Adrenal gland (tissue), 12 donors: ENCODE results near the gene DLG4. TPM values are rescaled to one million over a fixed set of nuclear protein-coding genes. Genes with fewer than 3 reads are reported as not detected.

Source experiments
- DNase-seq, 7 donors: peaks; one replicate each; pipeline ENCODE4 v3.0.0-alpha.2; 2019 to 2020
- H3K27ac ChIP-seq, 5 donors: fragments of 200-600 bp; sonication (generic) in 4 of 5; 1 replicate in 3 of 5; 2 replicates in 2 of 5; pipeline versions ENCODE4 v1.5.1 to v1.8.0; 2016 to 2020; ENCODE audit warnings: mild to moderate bottlenecking in 1 of 5
- H3K27me3 ChIP-seq: fragments of 200-600 bp; 2 replicates; pipeline ENCODE4 v1.8.0; 2021
- H3K36me3 ChIP-seq, 2 donors: fragments of 200-600 bp; replicated peaks in 1 of 2; 1 replicate in 1 of 2; 2 replicates in 1 of 2; pipeline versions ENCODE4 v1.5.1 to v1.8.0; 2018 to 2022
- H3K4me1 ChIP-seq, 2 donors: fragments of 200-600 bp; replicated peaks in 1 of 2; 1 replicate in 1 of 2; 2 replicates in 1 of 2; pipeline versions ENCODE4 v1.5.1 to v1.8.0; 2018 to 2021
- H3K4me3 ChIP-seq, 4 donors: fragments of 200-600 bp; sonication (generic) in 3 of 4; one replicate each; pipeline ENCODE4 v1.5.1; 2016 to 2018
- H3K9me3 ChIP-seq, 3 donors: fragments of 200-600 bp; sonication (generic) in 1 of 3; replicated peaks in 1 of 3; 1 replicate in 2 of 3; 2 replicates in 1 of 3; pipeline versions ENCODE4 v1.5.1 to v1.8.0; 2016 to 2021
- CTCF ChIP-seq, 6 experiments: fragments of 450-650 bp in 4 of 6; fragments of 200-600 bp in 2 of 6; sonication (generic) in 1 of 6; IDR thresholded peaks; 1 replicate in 5 of 6; 2 replicates in 1 of 6; pipeline versions ENCODE4 v1.5.1 to v1.8.0; 2016 to 2021; ENCODE audit warnings: antibody characterized with exemption in 6 of 6, mild to moderate bottlenecking in 2 of 6, moderate library complexity in 1 of 6
- POLR2A ChIP-seq, 2 donors: fragments of 450-650 bp; IDR thresholded peaks; one replicate each; pipeline ENCODE4 v1.6.1; 2017; ENCODE audit warnings: antibody characterized with exemption in 2 of 2, mild to moderate bottlenecking in 2 of 2, moderate library complexity in 1 of 2
- WGBS, 4 donors: extraction: QIAGEN DNeasy Blood & Tissue Kit in 2 of 4; methylation state at CpG; one replicate each; pipeline versions ENCODE4 v1.1.5 to v1.1.7; 2013 to 2017; 5-methylcytosine and 5-hydroxymethylcytosine counted together
- intact Hi-C, 2 donors: fragments of 100-400 bp; cut with DNase I; formaldehyde crosslinking; loops; one replicate each; pipeline versions ENCODE4 v1.14.1 to v1.15.0; 2022 to 2023
- microRNA counts, 2 donors: library from miRNA; unstranded; fragments of <30 nt; microRNA quantifications; one replicate each; lab custom pipeline; 2016
- microRNA-seq, 3 donors: library from miRNA; unstranded; fragments of <30 nt; microRNA quantifications; one replicate each; pipeline ENCODE4, GENCODE V29; 2017 to 2020
- polyA plus RNA-seq, 3 donors: library from polyadenylated mRNA; stranded (reverse); fragments of 200-250 nt in 2 of 3; fragments of 350-450 nt in 1 of 3; fragmentation: Illumina TruSeq in 1 of 3; extraction: RNeasy Lipid Tissue Mini Kit (QIAGEN cat#74804) in 1 of 3; gene quantifications; one replicate each; pipeline ENCODE4 v1.2.3, GENCODE V29; 2013 to 2014
- small RNA-seq, 2 donors: library from RNA; depleted of rRNA; stranded (forward); fragments of <200 nt; gene quantifications; one replicate each; pipeline ENCODE3, GENCODE V24; 2016
- total RNA-seq, 9 donors: library from RNA; depleted of rRNA in 4 of 9; stranded (reverse); fragments of >200 nt in 4 of 9; fragments of 120-200 nt in 1 of 9; fragmentation: NEBNext Ultra II Directional in 1 of 9; extraction: Animal tissue kit (Norgen Biotek cat#: 25700) in 1 of 9; gene quantifications; one replicate each; pipeline versions ENCODE4 v1.1.0 to v1.2.4, GENCODE V29; 2013 to 2023
- donor health status: healthy with polysubstance abuse.
- donor health status: Bipolar disorder and iron deficiency.
- donor health status: DM: yes; HTN: yes; CAD: no.
- donor health status: DM: no; HTN: no; CAD: no.
- donor health status: DM: no; HTN: no; CAD: no.
- donor health status: DM: yes; HTN: yes; CAD: no.

DLG4 gene
- total and polyA plus RNA-seq, 12 donors: 14.1 to 172 (median 30.5) TPM

- Histone ChIP-seq H3K4me1 (peaks cover 0 to 15% of the 10 kb centered on the region in 2 donors), H3K27ac (no peak overlapping the region), H3K9me3 (no peaks in the 10 kb centered on the region), H3K27me3 (peaks cover 8% of the 10 kb centered on the region), H3K36me3 (no peaks in the 10 kb centered on the region), H3K4me3 (no peak overlapping the region)
- intact Hi-C loops: loop anchor here in 1 of 2 donors (5.0 kb wide), 1 partner anchor 87 kb away; no protein-coding TSS in a partner anchor
- TF ChIP-seq CTCF (IDR thresholded peaks at IDR 0.05) (no peak), POLR2A (IDR thresholded peaks at IDR 0.05) (no peak)
- peak in 1 of 7 donors; percentile 19 for DNase-seq
- WGBS, 4 donors: 54 to 62% (median 55%) methylated on average over 7 of the region's 7 CpGs
These were observed 80.7 kb downstream of the DLG4 start for GRCh38 chr17:7138800-7139381.

GRCh38 chr17:7137171-7137943 lies 82.3 kb downstream of the DLG4 start:
- H3K4me3 ChIP-seq: no peak overlapping the region
- H3K27me3 ChIP-seq: peaks cover 8% of the 10 kb centered on the region
- no peak overlapping the region for H3K27ac ChIP-seq
- no peaks in the 10 kb centered on the region for H3K36me3 ChIP-seq
- peak in 5 of 7 donors; percentile 17 to 44 (median 32) for DNase-seq
- intact Hi-C loops: loop anchor here (2.0 to 5.0 kb wide), 2 partner anchors 85 kb away; no protein-coding TSS in a partner anchor
- H3K4me1 ChIP-seq: peaks cover 0 to 15% of the 10 kb centered on the region in 2 donors
- no peaks in the 10 kb centered on the region for H3K9me3 ChIP-seq
- no peak for TF ChIP-seq CTCF (IDR thresholded peaks at IDR 0.05)
- no peak for TF ChIP-seq POLR2A (IDR thresholded peaks at IDR 0.05)
- WGBS, 4 donors: 19 to 42% (median 39%) methylated on average over 11 to 13 of the region's 13 CpGs

MicroRNAs within 50 kb of the gene (microRNA counts, 767-probe panel; counts per million panel counts)
- microRNA hsa-miR-324-3p (lab: Ali Mortazavi, UCI): 0 counts per million in 2 donors
- 4,890 to 5,879 counts per million in 2 donors for microRNA hsa-miR-324-5p (lab: Ali Mortazavi, UCI)

Small RNAs within 50 kb of the gene (microRNA-seq; reads per million reads assigned to microRNA genes)
- 1,728 to 3,466 (median 2,288) reads per million in 3 donors for gene MIR324

Small RNAs within 50 kb of the gene (small RNA-seq; reads per million reads assigned to genes)
- gene AC120057.4: 0 reads per million in 2 donors
- gene MIR324: 3.2 to 3.7 reads per million in 2 donors
- 0 reads per million in 2 donors for gene RF00019

Other genes starting within 250 kb of the DLG4 start
Only the 30 nearest of the 33 such genes appear.
- 100 to 1,000 TPM; 206 to 799 (median 538) TPM for gene RNASEK, start 207.2 kb downstream of the DLG4 start, total RNA-seq
- gene RNASEK, start 207.2 kb downstream of the DLG4 start, polyA plus RNA-seq: 100 to 1,000 TPM; 363 to 770 (median 435) TPM
- gene BCL6B, start 196.8 kb downstream of the DLG4 start, total RNA-seq: 10 to 100 TPM in 3 of 9 donors, 1 to 10 TPM in 6; 2.9 to 17.0 (median 8.5) TPM
- gene BCL6B, start 196.8 kb downstream of the DLG4 start, polyA plus RNA-seq: 10 to 100 TPM in 1 of 3 donors, 1 to 10 TPM in 2; 3.2 to 14.2 (median 9.3) TPM
- 1 to 10 TPM in 8 of 9 donors, under 1 TPM in 1; 0.97 to 3.2 (median 2.3) TPM for gene SLC16A13, start 183.8 kb downstream of the DLG4 start, total RNA-seq
- gene SLC16A13, start 183.8 kb downstream of the DLG4 start, polyA plus RNA-seq: 1 to 10 TPM in 2 of 3 donors, under 1 TPM in 1; 0.84 to 3.1 (median 1.3) TPM
- 1 to 10 TPM in 2 of 9 donors, under 1 TPM in 5, not detected in 2; 0.18 to 1.1 (median 0.55) TPM for gene SLC16A11, start 175.7 kb downstream of the DLG4 start, total RNA-seq
- 1 to 10 TPM in 2 of 3 donors, not detected in 1; 1.1 to 3.0 TPM for gene SLC16A11, start 175.7 kb downstream of the DLG4 start, polyA plus RNA-seq
- gene CLEC10A, start 139.6 kb downstream of the DLG4 start, total RNA-seq: 10 to 100 TPM in 1 of 9 donors, 1 to 10 TPM in 7, under 1 TPM in 1; 0.83 to 14.1 (median 5.3) TPM
- gene CLEC10A, start 139.6 kb downstream of the DLG4 start, polyA plus RNA-seq: 1 to 10 TPM; 3.1 to 6.5 (median 4.2) TPM
- 1 to 10 TPM in 1 of 9 donors, under 1 TPM in 4, not detected in 4; 0.14 to 1.1 (median 0.61) TPM for gene ASGR2, start 105.0 kb downstream of the DLG4 start, total RNA-seq
- gene ASGR2, start 105.0 kb downstream of the DLG4 start, polyA plus RNA-seq: 1 to 10 TPM in 2 of 3 donors, under 1 TPM in 1; 0.35 to 1.4 (median 1.2) TPM
- gene ASGR1, start 40.5 kb downstream of the DLG4 start, total RNA-seq: 1 to 10 TPM in 6 of 9 donors, under 1 TPM in 1, not detected in 2; 0.63 to 2.7 (median 1.7) TPM
- 1 to 10 TPM in 2 of 3 donors, under 1 TPM in 1; 0.29 to 6.9 (median 5.0) TPM for gene ASGR1, start 40.5 kb downstream of the DLG4 start, polyA plus RNA-seq
- 1,000 to 10,000 TPM in 8 of 9 donors, 100 to 1,000 TPM in 1; 961 to 2,378 (median 1,747) TPM for gene ACADVL, start 102 bp upstream of the DLG4 start, total RNA-seq
- 1,000 to 10,000 TPM in 2 of 3 donors, 100 to 1,000 TPM in 1; 972 to 6,098 (median 5,777) TPM for gene ACADVL, start 102 bp upstream of the DLG4 start, polyA plus RNA-seq
- 10 to 100 TPM; 25.2 to 87.2 (median 44.8) TPM for gene DVL2, start 14.7 kb upstream of the DLG4 start, total RNA-seq
- 10 to 100 TPM; 11.8 to 80.9 (median 19.2) TPM for gene DVL2, start 14.7 kb upstream of the DLG4 start, polyA plus RNA-seq
- gene PHF23, start 19.6 kb upstream of the DLG4 start, total RNA-seq: 100 to 1,000 TPM in 1 of 9 donors, 10 to 100 TPM in 8; 33.5 to 141 (median 66.8) TPM
- 10 to 100 TPM; 28.0 to 80.3 (median 49.6) TPM for gene PHF23, start 19.6 kb upstream of the DLG4 start, polyA plus RNA-seq
- gene GABARAP, start 22.6 kb upstream of the DLG4 start, total RNA-seq: 1,000 to 10,000 TPM in 1 of 9 donors, 100 to 1,000 TPM in 8; 195 to 1,049 (median 833) TPM
- gene GABARAP, start 22.6 kb upstream of the DLG4 start, polyA plus RNA-seq: 1,000 to 10,000 TPM in 2 of 3 donors, 100 to 1,000 TPM in 1; 694 to 1,285 (median 1,047) TPM
- gene CTDNEP1, start 31.9 kb upstream of the DLG4 start, total RNA-seq: 100 to 1,000 TPM in 5 of 9 donors, 10 to 100 TPM in 4; 30.3 to 144 (median 125) TPM
- gene CTDNEP1, start 31.9 kb upstream of the DLG4 start, polyA plus RNA-seq: 100 to 1,000 TPM in 1 of 3 donors, 10 to 100 TPM in 2; 67.9 to 177 (median 84.4) TPM
- gene ELP5, start 32.4 kb upstream of the DLG4 start, total RNA-seq: 10 to 100 TPM; 28.0 to 82.7 (median 58.8) TPM
- gene ELP5, start 32.4 kb upstream of the DLG4 start, polyA plus RNA-seq: 10 to 100 TPM; 39.0 to 96.5 (median 77.4) TPM
- 10 to 100 TPM in 4 of 9 donors, 1 to 10 TPM in 5; 2.0 to 35.6 (median 7.0) TPM for gene CLDN7, start 42.6 kb upstream of the DLG4 start, total RNA-seq
- gene CLDN7, start 42.6 kb upstream of the DLG4 start, polyA plus RNA-seq: 1 to 10 TPM; 1.6 to 9.7 (median 5.3) TPM
- 10 to 100 TPM in 4 of 9 donors, 1 to 10 TPM in 5; 1.8 to 30.0 (median 7.8) TPM for gene SLC2A4, start 61.9 kb upstream of the DLG4 start, total RNA-seq
- gene SLC2A4, start 61.9 kb upstream of the DLG4 start, polyA plus RNA-seq: 10 to 100 TPM in 1 of 3 donors, 1 to 10 TPM in 1, under 1 TPM in 1; 0.75 to 12.7 (median 5.6) TPM
- gene YBX2, start 74.8 kb upstream of the DLG4 start, total RNA-seq: under 1 TPM in 4 of 9 donors, not detected in 5; 0.06 to 0.28 (median 0.09) TPM
- 1 to 10 TPM in 1 of 3 donors, under 1 TPM in 1, not detected in 1; 0.88 to 1.4 TPM for gene YBX2, start 74.8 kb upstream of the DLG4 start, polyA plus RNA-seq
- 100 to 1,000 TPM; 110 to 666 (median 262) TPM for gene EIF5A, start 87.8 kb upstream of the DLG4 start, total RNA-seq
- 100 to 1,000 TPM; 469 to 594 (median 589) TPM for gene EIF5A, start 87.8 kb upstream of the DLG4 start, polyA plus RNA-seq
- gene GPS2, start 95.5 kb upstream of the DLG4 start, total RNA-seq: 100 to 1,000 TPM in 5 of 9 donors, 10 to 100 TPM in 4; 69.1 to 124 (median 100) TPM
- 100 to 1,000 TPM; 167 to 196 (median 191) TPM for gene GPS2, start 95.5 kb upstream of the DLG4 start, polyA plus RNA-seq
- gene NEURL4, start 109.5 kb upstream of the DLG4 start, total RNA-seq: 10 to 100 TPM; 10.4 to 46.9 (median 25.0) TPM
- 100 to 1,000 TPM in 1 of 3 donors, 10 to 100 TPM in 1, 1 to 10 TPM in 1; 8.7 to 111 (median 45.5) TPM for gene NEURL4, start 109.5 kb upstream of the DLG4 start, polyA plus RNA-seq
- 10 to 100 TPM in 4 of 9 donors, 1 to 10 TPM in 5; 2.9 to 54.7 (median 9.7) TPM for gene ACAP1, start 116.7 kb upstream of the DLG4 start, total RNA-seq
- gene ACAP1, start 116.7 kb upstream of the DLG4 start, polyA plus RNA-seq: 10 to 100 TPM in 2 of 3 donors, 1 to 10 TPM in 1; 2.1 to 54.1 (median 21.9) TPM
- 10 to 100 TPM in 6 of 9 donors, 1 to 10 TPM in 3; 6.8 to 13.8 (median 11.5) TPM for gene KCTD11, start 132.3 kb upstream of the DLG4 start, total RNA-seq
- gene KCTD11, start 132.3 kb upstream of the DLG4 start, polyA plus RNA-seq: 1 to 10 TPM; 5.2 to 10.0 (median 7.1) TPM
- gene TMEM95, start 135.3 kb upstream of the DLG4 start, total RNA-seq: not detected
- not detected for gene TMEM95, start 135.3 kb upstream of the DLG4 start, polyA plus RNA-seq
- 1 to 10 TPM in 7 of 9 donors, under 1 TPM in 2; 0.06 to 8.7 (median 2.1) TPM for gene TNK1, start 161.3 kb upstream of the DLG4 start, total RNA-seq
- 1 to 10 TPM in 2 of 3 donors, under 1 TPM in 1; 0.13 to 3.9 (median 1.6) TPM for gene TNK1, start 161.3 kb upstream of the DLG4 start, polyA plus RNA-seq
- gene PLSCR3, start 174.7 kb upstream of the DLG4 start, total RNA-seq: 10 to 100 TPM in 8 of 9 donors, 1 to 10 TPM in 1; 7.7 to 34.5 (median 27.0) TPM
- gene PLSCR3, start 174.7 kb upstream of the DLG4 start, polyA plus RNA-seq: 10 to 100 TPM; 13.2 to 42.5 (median 32.9) TPM
- gene TMEM256, start 184.3 kb upstream of the DLG4 start, total RNA-seq: 100 to 1,000 TPM in 3 of 9 donors, 10 to 100 TPM in 6; 52.9 to 205 (median 92.4) TPM
- 100 to 1,000 TPM in 2 of 3 donors, 10 to 100 TPM in 1; 48.5 to 334 (median 254) TPM for gene TMEM256, start 184.3 kb upstream of the DLG4 start, polyA plus RNA-seq
- 10 to 100 TPM in 6 of 9 donors, 1 to 10 TPM in 3; 2.8 to 34.8 (median 14.4) TPM for gene NLGN2, start 188.0 kb upstream of the DLG4 start, total RNA-seq
- 10 to 100 TPM in 2 of 3 donors, 1 to 10 TPM in 1; 7.7 to 44.6 (median 28.1) TPM for gene NLGN2, start 188.0 kb upstream of the DLG4 start, polyA plus RNA-seq
- gene SPEM1, start 200.5 kb upstream of the DLG4 start, total RNA-seq: not detected
- not detected for gene SPEM1, start 200.5 kb upstream of the DLG4 start, polyA plus RNA-seq
- not detected for gene SPEM2, start 205.8 kb upstream of the DLG4 start, total RNA-seq
- not detected for gene SPEM2, start 205.8 kb upstream of the DLG4 start, polyA plus RNA-seq
- not detected for gene SPEM3, start 209.0 kb upstream of the DLG4 start, total RNA-seq
- gene SPEM3, start 209.0 kb upstream of the DLG4 start, polyA plus RNA-seq: not detected
- gene TMEM102, start 215.6 kb upstream of the DLG4 start, total RNA-seq: 10 to 100 TPM in 4 of 9 donors, 1 to 10 TPM in 5; 5.7 to 26.6 (median 8.8) TPM
- 1 to 10 TPM; 2.1 to 8.7 (median 6.6) TPM for gene TMEM102, start 215.6 kb upstream of the DLG4 start, polyA plus RNA-seq